ENCODE results near the gene NYAP1. TPM values are rescaled to one million over a fixed set of nuclear protein-coding genes. Genes with fewer than 3 reads are reported as not detected.

Gene NYAP1
- total and polyA plus RNA-seq, 7 donors: 0.08 to 0.32 (median 0.15) TPM

DNA sequence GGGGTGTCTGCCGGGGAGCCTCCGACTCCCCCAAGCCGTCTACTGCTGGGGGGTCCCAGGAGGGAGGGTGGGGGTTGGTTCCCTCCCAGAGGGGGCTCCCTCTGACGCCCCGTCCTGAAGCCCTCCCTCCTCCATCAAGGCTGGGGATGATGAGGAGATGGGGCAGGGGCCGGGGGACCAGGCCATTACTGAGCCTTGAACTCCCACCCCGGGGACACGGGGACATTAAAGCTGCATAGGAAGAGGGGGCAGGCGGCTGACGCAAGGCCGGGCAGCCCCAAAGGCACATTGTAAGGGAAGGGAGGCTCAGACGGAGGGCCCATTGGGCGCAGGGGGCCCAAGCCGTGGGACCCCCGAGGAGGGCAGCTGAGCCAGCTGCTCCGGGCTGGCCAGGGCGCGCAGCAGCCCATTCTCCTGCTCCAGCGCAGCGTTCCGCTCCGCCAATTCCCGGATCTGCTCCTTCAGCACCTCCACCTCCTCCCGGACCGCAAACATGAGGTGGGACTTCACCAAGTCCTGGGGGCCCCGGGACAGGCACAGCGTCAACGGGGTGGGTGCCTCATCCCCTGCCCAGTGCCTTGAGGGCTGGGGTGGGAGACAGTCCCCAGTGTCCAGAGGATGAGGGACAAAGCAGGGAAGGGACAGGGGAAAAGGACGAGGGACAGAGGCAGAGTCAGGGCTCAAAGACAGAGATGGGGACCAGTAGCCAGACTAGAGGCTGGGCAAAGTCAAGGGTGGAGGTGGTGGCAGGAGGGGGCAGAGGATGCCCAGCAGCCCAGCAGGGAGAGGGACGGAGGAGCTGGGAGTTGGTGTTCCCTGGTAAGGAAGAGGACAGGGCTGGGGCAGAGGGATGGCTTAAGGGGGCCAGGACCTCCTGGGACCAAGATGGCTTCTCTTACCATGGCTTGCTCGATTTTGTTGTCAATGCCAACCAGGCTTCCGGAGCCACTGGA, 16.8 kb upstream of the NYAP1 start:
- TF ChIP-seq, protein P1, sequence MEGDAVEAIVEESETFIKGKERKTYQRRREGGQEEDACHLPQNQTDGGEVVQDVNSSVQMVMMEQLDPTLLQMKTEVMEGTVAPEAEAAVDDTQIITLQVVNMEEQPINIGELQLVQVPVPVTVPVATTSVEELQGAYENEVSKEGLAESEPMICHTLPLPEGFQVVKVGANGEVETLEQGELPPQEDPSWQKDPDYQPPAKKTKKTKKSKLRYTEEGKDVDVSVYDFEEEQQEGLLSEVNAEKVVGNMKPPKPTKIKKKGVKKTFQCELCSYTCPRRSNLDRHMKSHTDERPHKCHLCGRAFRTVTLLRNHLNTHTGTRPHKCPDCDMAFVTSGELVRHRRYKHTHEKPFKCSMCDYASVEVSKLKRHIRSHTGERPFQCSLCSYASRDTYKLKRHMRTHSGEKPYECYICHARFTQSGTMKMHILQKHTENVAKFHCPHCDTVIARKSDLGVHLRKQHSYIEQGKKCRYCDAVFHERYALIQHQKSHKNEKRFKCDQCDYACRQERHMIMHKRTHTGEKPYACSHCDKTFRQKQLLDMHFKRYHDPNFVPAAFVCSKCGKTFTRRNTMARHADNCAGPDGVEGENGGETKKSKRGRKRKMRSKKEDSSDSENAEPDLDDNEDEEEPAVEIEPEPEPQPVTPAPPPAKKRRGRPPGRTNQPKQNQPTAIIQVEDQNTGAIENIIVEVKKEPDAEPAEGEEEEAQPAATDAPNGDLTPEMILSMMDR (IDR thresholded peaks at IDR 0.05): no peak
- intact Hi-C loops (cut with DNase I): loop anchor here (2.0 to 5.0 kb wide), 3 partner anchors 95 to 258 kb away; partner anchors contain the start of gene GIGYF1 (in 1 of the 2)
- H3K9me3 ChIP-seq: no peaks in the 10 kb centered on the region
- ATAC-seq (no peak), DNase-seq (no peak)
- H3K36me3 ChIP-seq (ENCODE audit: insufficient read depth in 1 of 2, low read depth in 1 of 2): peaks cover 0 to 10% of the 10 kb centered on the region in 2 donors
- H3K4me3 ChIP-seq: no peak overlapping the region
- H3K27ac ChIP-seq: no peak overlapping the region
- peaks cover 11% of the 10 kb centered on the region for H3K4me1 ChIP-seq
- WGBS, 3 donors: 66 to 72% (median 67%) methylated on average over 31 to 32 of the region's 32 CpGs
- H3K27me3 ChIP-seq (ENCODE audit: insufficient read depth in 3 of 3, low read length in 2 of 3): no peaks in the 10 kb centered on the region

DNA sequence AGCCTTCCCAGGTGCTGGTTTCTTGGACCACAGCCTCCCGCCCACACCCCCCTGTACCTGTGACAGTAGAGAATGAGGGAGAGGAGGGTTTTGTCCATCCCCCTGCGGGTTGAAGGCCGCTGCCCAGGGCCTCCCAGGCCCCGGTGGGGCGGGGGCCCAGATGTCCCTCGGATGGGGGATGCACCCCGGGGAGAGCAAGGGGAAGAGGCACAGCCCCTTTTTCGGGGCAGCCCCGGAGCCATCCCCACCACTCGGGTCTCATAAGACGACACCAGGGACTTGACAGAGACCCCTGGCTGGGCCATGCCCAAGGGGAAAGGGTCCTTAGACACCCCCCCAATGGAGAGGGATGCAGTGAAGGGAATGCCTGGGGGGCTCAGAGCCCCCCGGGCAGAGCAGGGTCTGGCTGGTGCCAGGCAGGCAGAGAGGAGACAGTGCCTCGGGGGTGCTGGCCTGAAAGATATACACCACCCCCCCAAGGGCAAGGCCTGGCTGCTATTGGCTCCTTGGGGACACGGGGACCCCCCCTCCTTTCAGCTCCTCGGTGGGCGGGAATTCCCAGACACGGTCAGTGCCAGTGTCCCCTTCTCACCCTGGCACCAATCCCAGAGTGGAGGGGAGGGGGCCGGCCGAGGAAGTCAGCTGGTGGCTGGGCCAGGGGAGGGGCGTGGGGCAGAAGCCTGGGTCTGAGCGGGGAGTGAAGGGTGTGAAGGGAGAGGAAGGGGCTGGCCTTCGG, 15.9 kb upstream of the NYAP1 start:
- TF ChIP-seq, protein P1 (IDR thresholded peaks at IDR 0.05): no peak
- intact Hi-C loops (cut with DNase I): loop anchor here (2.0 to 5.0 kb wide), 4 partner anchors 15 to 257 kb away; partner anchors contain the start of genes GIGYF1 (in 1 of the 2) and NYAP1 (in 1 of the 2)
- Histone ChIP-seq H3K27me3 (ENCODE audit: insufficient read depth in 3 of 3, low read length in 2 of 3) (no peaks in the 10 kb centered on the region), H3K36me3 (ENCODE audit: insufficient read depth in 1 of 2, low read depth in 1 of 2) (peaks cover 0 to 13% of the 10 kb centered on the region in 2 donors), H3K4me3 (no peak overlapping the region), H3K27ac (no peak overlapping the region), H3K9me3 (no peaks in the 10 kb centered on the region), H3K4me1 (peaks cover 11% of the 10 kb centered on the region)
- 57 to 60% (median 57%) methylated on average over 20 to 22 of the region's 22 CpGs for WGBS, 3 donors
- DNase-seq (no peak), ATAC-seq (no peak)

DNA sequence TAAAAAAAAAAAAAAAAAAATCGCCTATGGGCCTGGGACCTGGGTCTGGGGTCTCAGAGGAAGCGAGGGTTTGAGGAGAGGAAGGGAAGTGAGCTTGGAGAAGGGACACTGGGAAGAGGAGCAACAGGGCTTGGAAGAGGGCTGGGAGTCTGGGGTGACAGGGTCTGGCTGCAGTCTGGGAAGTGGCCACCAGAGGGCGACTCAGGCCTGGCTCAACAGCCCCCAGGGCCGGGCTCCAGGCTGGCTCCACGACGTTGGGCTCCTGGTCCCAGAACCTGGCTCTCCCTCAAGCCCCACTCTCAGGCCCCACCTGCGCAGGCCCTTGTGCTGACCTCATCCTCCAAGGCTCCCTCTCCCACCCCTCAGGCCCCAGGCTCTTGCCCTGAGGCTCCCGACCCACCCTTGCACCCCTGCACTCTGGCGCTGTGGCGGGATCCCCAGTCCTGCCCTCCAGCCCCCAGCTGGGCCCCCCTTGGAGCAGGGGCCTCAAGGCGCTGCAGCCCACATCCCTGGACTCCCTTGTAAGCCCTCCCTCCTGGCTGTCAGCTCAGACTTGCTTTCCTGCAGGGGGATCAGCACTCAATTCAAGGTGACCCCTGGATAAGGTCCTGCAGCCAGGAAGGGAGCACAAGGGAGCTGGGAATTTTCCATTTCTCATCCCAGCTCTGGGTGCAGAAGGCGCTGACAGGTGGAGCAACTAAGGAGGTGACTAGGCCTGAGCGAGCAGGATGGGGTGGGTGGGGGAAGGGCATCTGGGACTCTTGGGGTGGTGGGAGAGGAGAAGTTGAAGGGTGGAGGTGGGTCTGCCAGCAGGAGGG, 14.3 kb upstream of the NYAP1 start:
- peak; percentile 84 to 87 (median 86) for ATAC-seq
- TF ChIP-seq, protein P1 (IDR thresholded peaks at IDR 0.05): peak; percentile 92
- Histone ChIP-seq H3K4me1 (peaks cover 11% of the 10 kb centered on the region), H3K27me3 (ENCODE audit: insufficient read depth in 3 of 3, low read length in 2 of 3) (no peaks in the 10 kb centered on the region), H3K36me3 (ENCODE audit: insufficient read depth in 1 of 2, low read depth in 1 of 2) (peaks cover 0 to 29% of the 10 kb centered on the region in 2 donors), H3K9me3 (no peaks in the 10 kb centered on the region), H3K27ac (no peak overlapping the region), H3K4me3 (no peak overlapping the region)
- peak; percentile 88 to 94 for DNase-seq
- 31 to 45% (median 34%) methylated on average over 11 to 13 of the region's 13 CpGs for WGBS, 3 donors
- intact Hi-C loops (cut with DNase I): loop anchor here (1.0 to 10.0 kb wide), 5 partner anchors 13 to 255 kb away; partner anchors contain the start of genes EPO (in 1 of the 2), GIGYF1 (in 1 of the 2) and NYAP1 (in 1 of the 2)

DNA sequence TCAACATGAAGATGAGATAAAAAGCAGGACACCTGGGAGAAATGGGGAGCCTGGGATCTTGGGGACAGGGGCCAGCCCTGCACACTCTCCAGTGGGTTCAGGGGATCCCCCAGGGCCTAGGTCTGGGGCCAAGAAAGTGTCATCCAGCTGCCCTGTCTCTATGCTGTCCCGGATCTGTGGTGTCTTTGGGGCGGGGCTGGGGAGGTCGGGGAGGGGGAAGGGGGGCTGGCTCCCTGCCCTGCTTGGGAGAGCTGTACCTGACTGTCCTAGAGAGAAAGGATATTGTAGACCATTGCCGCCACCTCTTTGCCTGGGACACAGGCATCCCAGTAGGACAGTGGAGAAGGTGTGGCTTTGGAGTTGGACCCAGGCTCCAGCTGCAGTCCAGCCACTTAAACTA, 12.7 kb upstream of the NYAP1 start:
- Histone ChIP-seq H3K9me3 (no peaks in the 10 kb centered on the region), H3K4me1 (peaks cover 7% of the 10 kb centered on the region), H3K4me3 (no peak overlapping the region), H3K27ac (no peak overlapping the region), H3K27me3 (ENCODE audit: insufficient read depth in 3 of 3, low read length in 2 of 3) (no peaks in the 10 kb centered on the region), H3K36me3 (ENCODE audit: insufficient read depth in 1 of 2, low read depth in 1 of 2) (peaks cover 0 to 33% of the 10 kb centered on the region in 2 donors)
- WGBS, 3 donors: 45 to 72% (median 46%) methylated on average over 2 to 4 of the region's 4 CpGs
- intact Hi-C loops (cut with DNase I): loop anchor here in 1 of 2 donors (10.0 kb wide), 1 partner anchor 254 kb away; the partner anchor contains the start of gene EPO
- DNase-seq (no peak), ATAC-seq (no peak)
- TF ChIP-seq, protein P1 (IDR thresholded peaks at IDR 0.05): no peak
